Measurements from ENCODE around the gene PRICKLE2.

PRICKLE2 gene

GRCh38 chr3:64253689-64254088, 28.4 kb upstream of the PRICKLE2 start:
- no peak for DNase-seq (ENCODE audit: low spot score)

GRCh38 chr3:64251019-64251418, 25.8 kb upstream of the PRICKLE2 start:
- no peak for DNase-seq (ENCODE audit: low spot score)

GRCh38 chr3:64247991-64248646, 22.9 kb upstream of the PRICKLE2 start:
- DNase-seq (ENCODE audit: low spot score): no peak

- peak; percentile 35 for DNase-seq (ENCODE audit: low spot score)
Measured at GRCh38 chr3:64244011-64244942, 19.0 kb upstream of the PRICKLE2 start.

GRCh38 chr3:64242435-64242834, 17.2 kb upstream of the PRICKLE2 start:
- peak; percentile 40 for DNase-seq (ENCODE audit: low spot score)

GRCh38 chr3:64240959-64241358, 15.7 kb upstream of the PRICKLE2 start:
- no peak for DNase-seq (ENCODE audit: low spot score)

GRCh38 chr3:64240396-64240795, 15.1 kb upstream of the PRICKLE2 start:
- no peak for DNase-seq (ENCODE audit: low spot score)

- DNase-seq (ENCODE audit: low spot score): no peak
Measured at GRCh38 chr3:64239841-64240240, 14.6 kb upstream of the PRICKLE2 start.

- DNase-seq (ENCODE audit: low spot score): peak; percentile 82
Measured at GRCh38 chr3:64238971-64239667, 13.9 kb upstream of the PRICKLE2 start.

GRCh38 chr3:64237083-64237482, 11.8 kb upstream of the PRICKLE2 start:
- no peak for DNase-seq (ENCODE audit: low spot score)

- no peak for DNase-seq (ENCODE audit: low spot score)
Measured at GRCh38 chr3:64235605-64236004, 10.3 kb upstream of the PRICKLE2 start.

GRCh38 chr3:64234571-64234970, 9.3 kb upstream of the PRICKLE2 start:
- DNase-seq (ENCODE audit: low spot score): no peak

- no peak for DNase-seq (ENCODE audit: low spot score)
Measured at GRCh38 chr3:64232821-64233220, 7.6 kb upstream of the PRICKLE2 start.

- DNase-seq (ENCODE audit: low spot score): no peak
Measured at GRCh38 chr3:64229903-64230302, 4.6 kb upstream of the PRICKLE2 start.

GRCh38 chr3:64228110-64228509, 2.8 kb upstream of the PRICKLE2 start:
- DNase-seq (ENCODE audit: low spot score): no peak

GRCh38 chr3:64226730-64227129, 1.5 kb upstream of the PRICKLE2 start:
- no peak for DNase-seq (ENCODE audit: low spot score)

- no peak for DNase-seq (ENCODE audit: low spot score)
Measured at GRCh38 chr3:64225695-64226499, 631 bp upstream of the PRICKLE2 start.

GRCh38 chr3:64223791-64224745, 1.2 kb downstream of the PRICKLE2 start:
- DNase-seq (ENCODE audit: low spot score): no peak

- no peak for DNase-seq (ENCODE audit: low spot score)
Measured at GRCh38 chr3:64222501-64223111, 2.7 kb downstream of the PRICKLE2 start.

GRCh38 chr3:64221571-64222257, 3.6 kb downstream of the PRICKLE2 start:
- DNase-seq (ENCODE audit: low spot score): no peak

Data from iPS-NIHi11 (cell line).